ENCODE data around the gene PCDH11X.
"Not testable (repeated sequence)": the region's sequence is repeated elsewhere in the genome, so short reads cannot be mapped to it uniquely, and the experiment has no call there.

The PCDH11X gene

GRCh38 chrX:91779135-91779534, at the start of gene PCDH11X:
Gene PCDH11X, plus strand, starts transcription at chrX:91779375. Its CDS starts 56,130 bp downstream, at chrX:91835505.
- not testable (repeated sequence) for DNase-seq (ENCODE audit: low spot score)

- not testable (repeated sequence) for DNase-seq (ENCODE audit: low spot score)
These were observed 31.7 kb upstream of the PCDH11X start for GRCh38 chrX:91747446-91747845.

- not testable (repeated sequence) for DNase-seq (ENCODE audit: low spot score)
These were observed 26.2 kb upstream of the PCDH11X start for GRCh38 chrX:91753022-91753421.

GRCh38 chrX:91770619-91771488, 8.3 kb upstream of the PCDH11X start:
- DNase-seq (ENCODE audit: low spot score), result not testable (repeated sequence)

GRCh38 chrX:91773943-91774342, 5.2 kb upstream of the PCDH11X start:
- DNase-seq (ENCODE audit: low spot score), result not testable (repeated sequence)

- not testable (repeated sequence) for DNase-seq (ENCODE audit: low spot score)
These were observed 833 bp downstream of the PCDH11X start for GRCh38 chrX:91780008-91780407.

GRCh38 chrX:91780698-91781097, 1.5 kb downstream of the PCDH11X start:
- not testable (repeated sequence) for DNase-seq (ENCODE audit: low spot score)

GRCh38 chrX:91781553-91782298, 2.6 kb downstream of the PCDH11X start:
- DNase-seq (ENCODE audit: low spot score), result not testable (repeated sequence)

GRCh38 chrX:91782825-91783224, 3.6 kb downstream of the PCDH11X start:
- not testable (repeated sequence) for DNase-seq (ENCODE audit: low spot score)

- DNase-seq (ENCODE audit: low spot score), result not testable (repeated sequence)
These were observed 38.4 kb downstream of the PCDH11X start for GRCh38 chrX:91817537-91817936.

GRCh38 chrX:91825321-91825720, 46.1 kb downstream of the PCDH11X start:
- not testable (repeated sequence) for DNase-seq (ENCODE audit: low spot score)
